Inflammatory macrophage treated with lipopolysaccharide for 1 hour (primary cell): ENCODE measurements around the gene EXOC6B.

Experiments used
- DNase-seq, 2 donors: peaks; one replicate each; pipeline ENCODE4 v3.0.0-alpha.2; 2020 to 2022

Gene EXOC6B

DNA sequence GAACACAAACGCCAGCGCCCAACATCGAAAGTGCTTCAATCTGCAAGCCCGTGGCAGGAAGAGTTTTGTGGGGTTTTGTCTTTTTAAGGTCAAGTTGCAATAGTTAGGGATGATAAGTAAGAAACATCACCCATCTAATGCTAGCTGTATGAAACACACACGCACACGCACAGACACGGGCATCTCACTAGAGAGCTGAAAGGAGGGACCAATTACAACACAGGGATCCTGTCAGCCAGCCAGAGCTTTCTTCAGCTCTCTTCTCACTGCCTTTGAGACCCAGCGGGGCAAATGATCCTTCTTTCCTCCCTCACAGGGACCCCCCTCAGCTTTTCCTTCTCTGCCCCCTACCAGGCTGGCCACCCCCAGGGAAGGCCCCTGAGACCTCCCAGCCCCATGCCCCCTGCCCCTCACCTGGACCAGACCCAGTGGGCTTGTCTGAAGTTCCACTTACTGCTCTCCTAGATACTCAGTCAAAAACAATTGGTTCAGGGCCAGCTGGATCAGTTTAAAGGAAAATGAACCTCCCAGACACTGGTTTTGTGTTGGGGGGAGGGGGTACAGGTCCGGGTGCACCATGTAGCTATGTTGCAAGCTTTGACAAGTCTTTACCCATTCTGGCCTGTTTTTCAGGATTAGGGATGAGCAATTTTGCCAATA lies 696.0 kb downstream of the EXOC6B start:
- DNase-seq: no peak

DNA sequence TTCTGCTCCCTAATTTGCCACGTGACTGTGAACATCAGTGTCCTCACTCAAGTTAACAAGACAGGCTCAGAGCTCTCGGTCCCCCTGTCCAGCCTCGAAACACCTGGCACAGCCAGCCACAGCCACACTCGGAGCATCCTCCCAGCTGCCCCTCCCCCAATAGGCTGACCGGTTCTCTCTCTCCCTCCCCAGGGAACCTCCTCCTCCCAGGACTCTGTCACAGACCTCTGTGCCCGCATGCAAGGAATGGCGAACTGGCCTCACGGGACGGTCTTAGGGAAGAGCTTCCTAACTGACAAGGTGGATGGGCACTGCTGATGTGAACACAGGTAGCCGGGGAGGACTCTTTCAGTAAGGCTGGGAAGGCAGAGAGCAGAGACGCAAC lies 697.0 kb downstream of the EXOC6B start:
- DNase-seq: no peak

DNA sequence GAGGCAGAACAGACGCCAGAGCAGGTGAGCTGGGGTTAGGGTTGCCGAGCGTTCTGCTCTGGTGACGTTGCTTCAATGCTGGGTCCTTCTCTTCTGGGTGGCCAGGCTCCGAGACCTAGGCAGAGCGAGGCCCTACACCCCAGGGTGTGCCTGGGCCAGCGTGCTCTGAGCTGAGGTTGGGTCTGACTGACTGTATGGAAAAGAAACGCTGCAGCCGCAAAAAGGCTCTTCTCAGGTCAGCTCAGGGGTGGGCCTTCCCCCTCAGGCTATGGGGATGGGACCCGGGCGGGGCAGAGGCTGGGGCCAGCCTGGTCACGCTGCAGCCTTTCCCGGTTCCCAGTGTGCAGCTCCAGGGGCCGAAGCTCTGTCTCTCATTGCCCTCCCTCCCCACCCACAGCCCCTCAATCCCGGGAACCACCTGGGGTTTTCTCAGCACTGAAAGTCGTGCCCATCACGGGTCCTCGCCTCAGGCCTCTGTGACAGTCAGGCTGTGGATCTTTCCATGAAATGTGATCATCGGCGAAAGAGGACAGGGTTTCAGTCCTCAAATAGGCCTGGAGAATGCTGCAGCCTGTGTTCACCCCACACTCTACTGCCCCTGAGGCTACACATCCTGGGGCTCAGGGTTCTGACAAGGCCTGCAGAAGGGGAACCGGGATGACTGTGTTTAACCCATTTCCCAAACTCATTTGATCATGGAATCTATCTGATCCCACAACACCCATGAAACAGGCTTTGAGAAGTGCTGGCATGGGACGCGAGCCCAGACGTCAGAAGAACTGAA lies 697.6 kb downstream of the EXOC6B start:
- DNase-seq: no peak

DNA sequence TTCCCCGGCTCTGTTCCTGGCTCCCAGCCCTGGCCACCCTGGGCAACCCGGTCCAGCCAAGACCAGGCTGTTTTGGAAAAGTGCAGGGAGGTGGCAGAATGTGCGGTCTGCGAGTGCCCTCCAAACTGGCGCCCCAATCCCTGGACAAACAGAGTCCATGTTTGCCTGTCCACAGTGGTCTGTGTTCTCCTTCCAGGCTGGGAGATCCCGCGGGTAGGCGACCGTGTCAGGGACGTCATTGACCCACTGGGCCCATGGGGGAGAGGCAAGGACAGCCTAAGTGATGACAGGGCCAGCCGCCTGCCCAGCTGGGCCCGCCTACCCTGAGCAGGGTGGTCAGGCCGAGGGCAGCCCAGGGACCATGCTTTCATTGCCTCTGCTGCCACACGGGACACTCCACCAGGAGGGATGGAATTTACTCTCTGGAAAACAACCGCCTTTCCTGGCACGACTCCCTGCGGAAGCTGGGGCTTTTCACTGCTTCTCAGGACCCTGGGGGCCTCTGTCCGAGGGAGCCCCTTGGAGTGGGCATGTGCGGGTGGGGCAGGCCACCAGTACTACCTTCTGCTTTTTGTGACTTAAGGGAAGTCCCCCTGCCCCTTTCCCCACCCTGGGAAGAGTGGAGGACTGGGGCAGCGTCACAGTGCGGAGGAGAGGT lies 698.3 kb downstream of the EXOC6B start:
- DNase-seq: no peak

DNA sequence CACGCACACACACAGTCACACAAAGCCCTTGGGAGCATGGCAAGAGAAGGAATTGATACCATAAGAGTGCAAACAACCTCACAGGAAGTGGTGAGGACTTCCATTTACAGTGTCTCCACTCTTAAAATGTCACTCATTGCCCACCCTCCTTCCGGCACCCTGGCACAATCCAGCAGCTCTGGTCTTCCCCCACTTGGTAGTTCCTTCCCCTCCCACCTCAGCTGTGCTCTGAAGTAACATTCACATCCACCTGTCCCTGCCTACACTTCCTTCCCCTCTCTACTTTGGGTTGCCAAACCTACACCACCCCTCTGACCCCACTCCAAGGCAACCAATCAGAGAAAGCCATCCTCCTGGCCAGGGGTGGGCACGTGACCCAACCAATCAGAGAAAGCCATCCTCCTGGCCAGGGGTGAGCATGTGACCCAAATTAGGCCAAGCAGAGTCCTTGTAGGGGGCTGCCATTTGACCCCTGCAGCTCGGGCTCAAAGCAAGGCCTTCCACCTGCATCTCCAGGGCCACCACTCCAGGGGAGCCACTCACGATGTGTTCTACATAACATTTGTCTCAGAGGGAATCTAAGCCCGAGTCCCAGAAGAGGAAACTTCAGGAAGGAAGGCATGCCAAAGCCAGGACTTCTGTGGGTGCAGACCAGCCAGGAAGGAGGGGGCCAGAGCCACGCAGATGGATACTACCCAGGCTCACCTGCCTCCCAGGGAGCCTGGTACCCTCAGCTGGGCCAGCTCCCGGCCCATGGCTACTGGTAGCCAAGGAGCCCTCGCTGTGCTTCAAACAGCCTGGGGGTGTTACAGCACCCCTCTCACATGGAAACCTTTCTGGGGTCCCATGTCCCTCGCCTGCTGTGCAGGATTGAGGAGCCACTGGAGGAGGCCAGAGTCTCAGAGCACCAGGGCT lies 699.4 kb downstream of the EXOC6B start:
- no peak for DNase-seq
